DMS153 (cell line): ENCODE measurements around the gene TPRN.

Experiments used
- DNase-seq: peaks from one replicate; lab custom pipeline; 2025; lab: John Stamatoyannopoulos, UW

TPRN gene

DNA sequence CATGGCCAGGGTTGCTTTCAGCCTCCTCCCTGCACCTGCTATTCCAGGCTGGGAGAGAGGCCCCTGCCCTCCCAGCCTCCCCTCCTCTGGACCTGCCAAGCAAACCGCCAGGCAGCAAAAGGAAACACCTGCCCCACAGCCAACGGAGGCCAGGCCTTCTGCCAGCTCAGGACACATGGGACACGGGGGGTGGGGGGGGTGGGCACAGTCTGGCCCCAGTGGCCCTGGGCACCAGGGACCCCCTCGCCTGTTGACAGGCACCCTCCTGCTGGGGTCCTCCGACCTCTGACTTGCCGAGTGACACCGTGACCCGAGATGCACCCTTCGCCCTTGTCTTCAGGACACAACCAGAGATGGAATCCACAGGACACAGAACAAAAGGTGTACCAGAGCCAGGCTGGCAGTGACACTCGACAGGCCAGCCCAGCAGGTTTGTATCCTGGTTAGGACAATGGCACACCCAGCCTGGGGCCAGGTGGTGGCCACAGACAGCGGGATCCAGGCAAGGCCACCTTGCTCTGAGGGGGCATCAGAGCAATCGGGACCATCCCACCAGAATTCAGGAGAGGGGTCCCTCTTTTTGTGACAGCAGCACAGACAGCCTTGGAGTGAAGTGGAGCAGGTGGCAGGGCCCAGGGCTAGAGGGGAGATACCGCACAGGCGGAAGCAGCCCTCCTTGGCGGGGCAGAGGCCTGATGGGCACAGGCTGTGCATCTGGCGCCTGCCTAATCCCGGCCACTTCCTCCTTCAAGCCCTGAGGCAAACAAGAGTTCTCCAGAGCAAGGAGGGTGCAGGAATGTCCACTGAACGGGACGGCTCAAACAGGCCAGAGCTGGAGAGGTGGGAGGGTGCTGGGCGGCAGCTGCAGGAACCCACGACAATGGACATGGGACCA is 27.4 kb downstream of the TPRN start:
- DNase-seq: no peak

GRCh38 chr9:137171149-137171900 is 29.2 kb downstream of the TPRN start:
- no peak for DNase-seq

- no peak for DNase-seq
Measured at GRCh38 chr9:137170486-137171148, 29.9 kb downstream of the TPRN start.

DNA sequence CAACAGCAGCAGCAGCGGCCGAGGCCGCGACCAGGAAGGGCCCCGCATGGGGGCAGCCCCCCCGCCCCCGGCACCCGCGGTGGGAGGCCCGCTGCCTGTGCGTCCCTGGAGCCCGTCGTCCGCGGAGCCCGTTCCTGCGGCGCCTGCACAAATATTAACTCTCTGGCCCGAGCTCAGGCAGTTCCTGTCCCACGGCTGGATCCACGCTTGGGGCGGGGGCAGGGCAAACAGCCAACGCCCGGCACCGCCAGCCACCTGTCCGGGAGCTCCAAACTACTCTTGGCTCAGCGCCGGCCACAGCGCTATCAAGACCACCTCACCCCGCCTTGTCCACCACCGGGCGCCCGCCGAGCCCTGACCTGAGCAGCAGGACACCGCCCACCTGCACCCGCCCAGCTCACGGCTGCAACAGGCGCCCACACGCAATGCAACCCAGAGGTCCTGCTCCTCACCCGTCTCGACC is 30.6 kb downstream of the TPRN start, which contains the start of gene LRRC26:
Gene LRRC26 (minus strand): TSS at position 156 of the 463 bp plus-strand sequence. CDS start 108 bp downstream, at position 48.
- DNase-seq: no peak

GRCh38 chr9:137168904-137169856 is 31.4 kb downstream of the TPRN start:
- peak; percentile 44 for DNase-seq

GRCh38 chr9:137168573-137168903 is 32.0 kb downstream of the TPRN start:
- DNase-seq: no peak

DNA sequence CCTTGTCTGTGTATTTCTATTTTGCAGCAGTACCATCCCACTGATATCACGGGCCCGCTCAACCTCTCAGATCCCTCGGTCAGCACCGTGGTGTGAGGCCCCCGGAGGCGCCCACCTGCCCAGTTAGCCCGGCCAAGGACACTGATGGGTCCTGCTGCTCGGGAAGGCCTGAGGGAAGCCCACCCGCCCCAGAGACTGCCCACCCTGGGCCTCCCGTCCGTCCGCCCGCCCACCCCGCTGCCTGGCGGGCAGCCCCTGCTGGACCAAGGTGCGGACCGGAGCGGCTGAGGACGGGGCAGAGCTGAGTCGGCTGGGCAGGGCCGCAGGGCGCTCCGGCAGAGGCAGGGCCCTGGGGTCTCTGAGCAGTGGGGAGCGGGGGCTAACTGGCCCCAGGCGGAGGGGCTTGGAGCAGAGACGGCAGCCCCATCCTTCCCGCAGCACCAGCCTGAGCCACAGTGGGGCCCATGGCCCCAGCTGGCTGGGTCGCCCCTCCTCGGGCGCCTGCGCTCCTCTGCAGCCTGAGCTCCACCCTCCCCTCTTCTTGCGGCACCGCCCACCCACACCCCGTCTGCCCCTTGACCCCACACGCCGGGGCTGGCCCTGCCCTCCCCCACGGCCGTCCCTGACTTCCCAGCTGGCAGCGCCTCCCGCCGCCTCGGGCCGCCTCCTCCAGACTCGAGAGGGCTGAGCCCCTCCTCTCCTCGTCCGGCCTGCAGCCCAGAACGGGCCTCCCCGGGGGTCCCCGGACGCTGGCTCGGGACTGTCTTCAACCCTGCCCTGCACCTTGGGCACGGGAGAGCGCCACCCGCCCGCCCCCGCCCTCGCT is 32.6 kb downstream of the TPRN start:
- DNase-seq: no peak

DNA sequence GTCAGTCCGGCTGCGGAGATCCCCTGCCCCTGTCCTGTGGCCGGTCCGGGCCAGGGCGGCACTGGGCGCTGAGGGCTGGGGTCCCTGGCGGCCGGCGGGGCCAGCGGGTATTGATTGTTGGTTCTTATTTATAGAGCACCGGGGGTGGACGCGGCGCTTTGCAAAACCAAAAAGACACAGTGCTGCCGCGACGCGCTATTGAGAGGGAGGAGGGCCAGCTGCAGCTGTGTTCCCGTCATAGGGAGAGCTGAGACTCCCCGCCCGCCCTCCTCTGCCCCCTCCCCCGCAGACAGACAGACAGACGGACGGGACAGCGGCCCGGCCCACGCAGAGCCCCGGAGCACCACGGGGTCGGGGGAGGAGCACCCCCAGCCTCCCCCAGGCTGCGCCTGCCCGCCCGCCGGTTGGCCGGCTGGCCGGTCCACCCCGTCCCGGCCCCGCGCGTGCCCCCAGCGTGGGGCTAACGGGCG is 33.2 kb downstream of the TPRN start:
- DNase-seq: no peak

GRCh38 chr9:137166380-137167229 is 33.9 kb downstream of the TPRN start:
- no peak for DNase-seq

- no peak for DNase-seq
Measured at GRCh38 chr9:137165250-137165836, 35.2 kb downstream of the TPRN start.

DNA sequence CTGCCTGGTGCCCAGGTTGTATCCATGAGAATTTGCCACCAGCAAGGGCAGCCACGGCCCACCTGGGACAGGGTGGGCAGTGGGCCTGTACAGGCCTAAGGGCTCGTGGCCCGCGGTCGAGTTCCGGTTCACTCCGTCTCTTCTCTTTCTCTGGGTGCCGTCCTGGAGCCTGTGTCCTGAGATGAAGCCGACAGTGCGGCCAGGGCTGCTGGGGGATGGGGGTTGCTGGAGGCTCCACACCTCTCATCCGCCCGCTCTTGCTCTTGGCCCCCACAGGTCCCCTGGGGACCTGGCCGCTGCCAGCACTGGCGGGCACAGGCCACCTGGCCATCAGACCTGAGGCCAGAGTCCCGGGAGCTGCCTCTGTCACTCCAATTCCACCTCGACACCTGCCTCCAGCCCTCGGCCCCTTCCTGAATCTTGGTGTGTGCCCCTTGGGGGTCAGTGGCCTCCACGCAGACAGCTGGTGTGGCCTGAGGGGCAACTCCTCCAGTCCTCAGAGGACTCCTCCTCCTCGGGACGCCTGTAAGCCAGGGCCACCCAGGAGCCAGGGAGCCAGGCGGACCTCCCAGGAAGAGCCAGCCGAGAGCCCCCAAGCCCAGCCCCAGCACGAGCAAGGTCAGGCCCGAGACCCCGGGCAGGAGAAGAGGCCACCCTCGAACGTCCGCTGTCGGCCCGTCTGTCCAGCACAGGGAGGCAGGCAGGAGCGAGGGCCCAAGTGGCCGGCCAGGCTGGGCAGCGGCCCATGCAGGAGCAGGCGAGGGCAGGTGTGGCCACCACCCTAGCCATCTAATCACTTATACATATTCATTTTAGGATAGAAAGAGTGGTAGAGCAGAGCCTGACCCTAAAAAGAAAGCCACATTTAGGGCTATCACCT is 35.9 kb downstream of the TPRN start:
- DNase-seq: no peak

- DNase-seq: no peak
Measured at GRCh38 chr9:137163805-137164204, 36.7 kb downstream of the TPRN start.

- no peak for DNase-seq
Measured at GRCh38 chr9:137163365-137163715, 37.2 kb downstream of the TPRN start.

DNA sequence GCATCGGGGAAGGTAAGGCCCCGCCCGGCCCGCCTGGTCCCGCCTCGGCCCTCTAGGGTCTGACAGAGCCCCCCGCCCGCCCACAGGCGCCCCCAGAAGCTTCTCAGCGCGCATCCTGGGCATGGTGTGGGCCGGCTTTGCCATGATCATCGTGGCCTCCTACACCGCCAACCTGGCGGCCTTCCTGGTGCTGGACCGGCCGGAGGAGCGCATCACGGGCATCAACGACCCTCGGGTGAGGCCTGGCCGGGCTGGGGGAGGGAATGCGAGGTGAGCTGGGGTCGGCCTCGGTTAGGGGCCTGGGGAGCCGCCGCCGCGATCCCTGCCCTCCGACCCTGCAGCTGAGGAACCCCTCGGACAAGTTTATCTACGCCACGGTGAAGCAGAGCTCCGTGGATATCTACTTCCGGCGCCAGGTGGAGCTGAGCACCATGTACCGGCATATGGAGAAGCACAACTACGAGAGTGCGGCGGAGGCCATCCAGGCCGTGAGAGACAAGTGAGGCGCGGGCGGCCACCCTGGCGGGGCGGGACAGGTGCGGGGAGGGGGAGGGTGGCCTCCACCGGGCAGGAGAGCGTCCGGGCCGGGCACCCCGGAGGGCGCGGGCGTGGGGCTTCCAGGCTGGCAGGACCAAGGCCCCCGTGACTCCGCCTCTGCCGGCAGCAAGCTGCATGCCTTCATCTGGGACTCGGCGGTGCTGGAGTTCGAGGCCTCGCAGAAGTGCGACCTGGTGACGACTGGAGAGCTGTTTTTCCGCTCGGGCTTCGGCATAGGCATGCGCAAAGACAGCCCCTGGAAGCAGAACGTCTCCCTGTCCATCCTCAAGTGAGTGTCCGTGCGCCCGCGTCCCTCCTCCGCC is 37.8 kb downstream of the TPRN start:
- peak; percentile 57 for DNase-seq

DNA sequence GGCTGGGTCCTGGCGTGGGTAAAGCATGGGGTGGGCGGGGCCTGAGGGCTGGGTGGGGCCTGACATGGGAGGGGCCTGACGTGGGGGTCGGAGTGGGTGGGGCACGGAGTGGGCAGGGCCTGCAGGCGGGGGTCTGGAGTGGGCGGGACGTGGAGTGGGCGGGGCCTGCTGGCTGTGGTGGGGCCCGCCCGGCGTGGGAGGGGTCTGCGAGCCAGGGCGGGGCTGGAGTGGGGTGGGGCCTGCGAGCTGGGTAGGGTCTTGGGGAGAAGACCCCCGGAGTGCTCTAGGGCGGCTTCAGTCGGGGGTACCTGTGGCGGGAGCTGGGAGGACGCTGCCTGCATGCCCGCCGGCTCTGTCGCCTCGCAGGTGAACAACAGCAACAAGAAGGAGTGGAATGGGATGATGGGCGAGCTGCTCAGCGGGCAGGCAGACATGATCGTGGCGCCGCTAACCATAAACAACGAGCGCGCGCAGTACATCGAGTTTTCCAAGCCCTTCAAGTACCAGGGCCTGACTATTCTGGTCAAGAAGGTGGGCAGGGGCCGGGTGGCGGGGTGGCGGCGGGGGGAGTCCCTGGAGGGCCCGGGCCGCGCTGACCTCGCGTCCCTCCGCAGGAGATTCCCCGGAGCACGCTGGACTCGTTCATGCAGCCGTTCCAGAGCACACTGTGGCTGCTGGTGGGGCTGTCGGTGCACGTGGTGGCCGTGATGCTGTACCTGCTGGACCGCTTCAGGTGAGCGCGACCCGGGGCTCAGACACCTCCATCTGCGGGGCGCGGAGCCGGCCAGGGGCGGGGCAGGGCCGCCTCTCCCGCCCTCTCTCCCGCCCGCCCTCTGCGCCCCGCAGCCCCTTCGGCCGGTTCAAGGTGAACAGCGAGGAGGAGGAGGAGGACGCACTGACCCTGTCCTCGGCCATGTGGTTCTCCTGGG is 38.7 kb downstream of the TPRN start:
- DNase-seq: no peak
